Liver (tissue), 9 donors: ENCODE measurements around the gene PSG7. TPM values are rescaled to one million over a fixed set of nuclear protein-coding genes. Genes with fewer than 3 reads are reported as not detected.
A peak's percentile ranks its signal among the peaks of the same experiment; 100 is the strongest.
"Not testable (repeated sequence)": the region's sequence is repeated elsewhere in the genome, so short reads cannot be mapped to it uniquely, and the experiment has no call there.

ENCODE experiments used
- DNase-seq: peaks from one replicate; pipeline ENCODE4 v3.0.0-alpha.2; 2017; ENCODE audit warnings: low spot score
- H3K27ac ChIP-seq, 2 donors: one replicate each; pipeline ENCODE4 v1.7.0; 2013; ENCODE audit warnings: inconsistent platforms in 2 of 2, low read length in 2 of 2, control low read depth in 1 of 2, low read depth in 1 of 2, mild to moderate bottlenecking in 1 of 2
- H3K27me3 ChIP-seq, 4 donors: one replicate each; pipeline versions ENCODE4 v1.6.1 to v1.7.0; 2013; ENCODE audit warnings: low read length in 3 of 4, inconsistent platforms in 1 of 4, mild to moderate bottlenecking in 1 of 4, moderate library complexity in 1 of 4; ENCODE audit not compliant: control insufficient read depth in 4 of 4, insufficient read depth in 4 of 4
- H3K36me3 ChIP-seq, 4 donors: one replicate each; pipeline versions ENCODE4 v1.6.1 to v1.7.0; 2013; ENCODE audit warnings: low read length in 3 of 4, mild to moderate bottlenecking in 3 of 4, low read depth in 1 of 4, moderate library complexity in 1 of 4; ENCODE audit not compliant: control insufficient read depth in 4 of 4, insufficient read depth in 3 of 4
- H3K4me1 ChIP-seq, 4 donors: one replicate each; pipeline versions ENCODE4 v1.6.1 to v1.7.0; 2013; ENCODE audit warnings: low read length in 3 of 4, mild to moderate bottlenecking in 3 of 4, moderate library complexity in 1 of 4; ENCODE audit not compliant: control insufficient read depth in 4 of 4, insufficient read depth in 4 of 4
- H3K4me3 ChIP-seq, 3 donors: one replicate each; pipeline versions ENCODE4 v1.6.1 to v1.7.0; 2013; ENCODE audit warnings: low read length in 3 of 3, control low read depth in 1 of 3, low read depth in 1 of 3, mild to moderate bottlenecking in 1 of 3
- H3K9ac ChIP-seq, 2 donors: one replicate each; pipeline ENCODE4 v1.7.0; 2013; ENCODE audit warnings: low read length in 2 of 2, mild to moderate bottlenecking in 2 of 2, moderate library complexity in 2 of 2, control low read depth in 1 of 2, low read depth in 1 of 2
- H3K9me3 ChIP-seq, 4 donors: one replicate each; pipeline versions ENCODE4 v1.6.1 to v1.7.0; 2013; ENCODE audit warnings: low read length in 3 of 4; ENCODE audit not compliant: control insufficient read depth in 4 of 4
- GABPA ChIP-seq, 2 donors: IDR thresholded peaks in 1 of 2; conservative IDR thresholded peaks in 1 of 2; 2 replicates each; pipeline ENCODE4 v1.6.1; 2016; ENCODE audit warnings: antibody characterized with exemption in 2 of 2, mild to moderate bottlenecking in 1 of 2, moderate library complexity in 1 of 2
- HNF4A ChIP-seq, 2 donors: conservative IDR thresholded peaks; 2 replicates each; pipeline ENCODE4 v1.6.1; 2016; ENCODE audit warnings: antibody characterized with exemption in 2 of 2, mild to moderate bottlenecking in 2 of 2
- JUND ChIP-seq, 2 donors: IDR thresholded peaks; 2 replicates each; pipeline ENCODE4 v1.6.1; 2016; ENCODE audit warnings: antibody characterized with exemption in 2 of 2
- RAD21 ChIP-seq, 2 donors: IDR thresholded peaks; 2 replicates each; pipeline ENCODE4 v1.6.1; 2016; ENCODE audit warnings: antibody characterized with exemption in 2 of 2, mild to moderate bottlenecking in 2 of 2
- SP1 ChIP-seq: IDR thresholded peaks from 2 replicates; pipeline ENCODE4 v1.6.1; 2018; ENCODE audit warnings: antibody characterized with exemption, mild to moderate bottlenecking
- TAF1 ChIP-seq: conservative IDR thresholded peaks from 2 replicates; pipeline ENCODE4 v1.6.1; 2016; ENCODE audit warnings: antibody characterized with exemption, mild to moderate bottlenecking
- WGBS: extraction: QIAGEN DNeasy Blood & Tissue Kit; methylation state at CpG from one replicate; pipeline ENCODE4 v1.1.7; 2013; 5-methylcytosine and 5-hydroxymethylcytosine counted together
- polyA plus RNA-seq, 2 donors: library from polyadenylated mRNA; stranded (reverse) in 1 of 2; unstranded in 1 of 2; fragments of 200-250 nt in 1 of 2; fragments of >200 nt in 1 of 2; fragmentation: Nextera tagmentation in 1 of 2; extraction: Ambion mirVana in 1 of 2; gene quantifications; one replicate each; pipeline versions ENCODE4 v1.2.1 to v1.2.3, GENCODE V29; 2013 to 2015
- total RNA-seq, 2 donors: library from RNA; depleted of rRNA; stranded (reverse); fragments of >200 nt; gene quantifications; one replicate each; pipeline ENCODE4 v1.2.3, GENCODE V29; 2014
- TF ChIP-seq, protein P1 (sequence below): fragments of 150-350 bp; IDR thresholded peaks from 2 replicates; pipeline ENCODE4 v1.5.1; 2017; ENCODE audit warnings: improper control_type of control experiment, low read depth, low read length; ENCODE audit not compliant: missing input control
- donor health status: healthy.
- donor health status: healthy.
- donor health status: healthy.
- donor health status: healthy.
- donor health status: healthy.

PSG7 gene
- total and polyA plus RNA-seq, 4 donors = not detected

DNA sequence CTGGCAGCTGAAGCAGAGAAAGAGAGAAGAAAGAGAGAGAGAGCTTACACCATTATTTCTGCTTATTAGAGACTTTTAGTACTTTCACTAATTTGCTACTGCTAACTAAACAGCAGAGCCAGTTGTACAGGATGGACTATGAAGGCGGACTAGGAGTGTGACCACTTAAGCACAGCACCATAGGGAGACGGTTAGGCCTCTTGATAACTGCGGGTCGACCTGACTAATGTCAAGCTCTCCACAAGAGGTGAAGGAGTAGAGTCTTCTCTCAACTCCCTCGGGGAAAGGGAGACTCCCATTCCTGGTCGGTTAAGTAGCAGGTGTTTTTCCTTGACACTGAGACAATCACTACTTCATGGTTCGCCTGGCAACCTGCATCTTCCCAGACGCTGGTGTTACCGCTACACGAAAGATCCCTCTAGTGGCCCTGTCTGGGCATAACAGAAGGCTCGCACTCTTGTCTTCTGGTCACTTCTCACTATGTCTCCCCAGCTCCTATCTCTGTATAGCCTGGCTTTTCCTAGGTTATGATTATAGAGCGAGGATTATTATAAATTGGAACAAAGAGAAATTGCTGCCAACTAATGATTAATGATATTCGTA, 5.3 kb upstream of the PSG7 start:
- Histone ChIP-seq H3K4me3 (no peak overlapping the region), H3K4me1 (no peaks in the 10 kb centered on the region), H3K36me3 (no peaks in the 10 kb centered on the region), H3K9me3 (peaks cover 0 to 2% (median 0%) of the 10 kb centered on the region in 4 donors), H3K27ac (no peak overlapping the region), H3K9ac (no peak overlapping the region), H3K27me3 (no peaks in the 10 kb centered on the region)
- WGBS = 37% methylated on average over 13 of the region's 13 CpGs
- no peak for TF ChIP-seq SP1
- no peak for TF ChIP-seq JUND (IDR thresholded peaks at IDR 0.05)
- no peak for TF ChIP-seq GABPA (IDR thresholded peaks at IDR 0.05 in 1 of 2, conservative IDR thresholded peaks at IDR 0.05 in 1 of 2)
- no peak for TF ChIP-seq TAF1
- peak in 1 of 2 donors; percentile 8 for TF ChIP-seq RAD21 (IDR thresholded peaks at IDR 0.05)
- no peak for TF ChIP-seq HNF4A (conservative IDR thresholded peaks at IDR 0.05)
- TF ChIP-seq, protein P1, sequence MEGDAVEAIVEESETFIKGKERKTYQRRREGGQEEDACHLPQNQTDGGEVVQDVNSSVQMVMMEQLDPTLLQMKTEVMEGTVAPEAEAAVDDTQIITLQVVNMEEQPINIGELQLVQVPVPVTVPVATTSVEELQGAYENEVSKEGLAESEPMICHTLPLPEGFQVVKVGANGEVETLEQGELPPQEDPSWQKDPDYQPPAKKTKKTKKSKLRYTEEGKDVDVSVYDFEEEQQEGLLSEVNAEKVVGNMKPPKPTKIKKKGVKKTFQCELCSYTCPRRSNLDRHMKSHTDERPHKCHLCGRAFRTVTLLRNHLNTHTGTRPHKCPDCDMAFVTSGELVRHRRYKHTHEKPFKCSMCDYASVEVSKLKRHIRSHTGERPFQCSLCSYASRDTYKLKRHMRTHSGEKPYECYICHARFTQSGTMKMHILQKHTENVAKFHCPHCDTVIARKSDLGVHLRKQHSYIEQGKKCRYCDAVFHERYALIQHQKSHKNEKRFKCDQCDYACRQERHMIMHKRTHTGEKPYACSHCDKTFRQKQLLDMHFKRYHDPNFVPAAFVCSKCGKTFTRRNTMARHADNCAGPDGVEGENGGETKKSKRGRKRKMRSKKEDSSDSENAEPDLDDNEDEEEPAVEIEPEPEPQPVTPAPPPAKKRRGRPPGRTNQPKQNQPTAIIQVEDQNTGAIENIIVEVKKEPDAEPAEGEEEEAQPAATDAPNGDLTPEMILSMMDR = peak; percentile 23
- no peak for DNase-seq

DNA sequence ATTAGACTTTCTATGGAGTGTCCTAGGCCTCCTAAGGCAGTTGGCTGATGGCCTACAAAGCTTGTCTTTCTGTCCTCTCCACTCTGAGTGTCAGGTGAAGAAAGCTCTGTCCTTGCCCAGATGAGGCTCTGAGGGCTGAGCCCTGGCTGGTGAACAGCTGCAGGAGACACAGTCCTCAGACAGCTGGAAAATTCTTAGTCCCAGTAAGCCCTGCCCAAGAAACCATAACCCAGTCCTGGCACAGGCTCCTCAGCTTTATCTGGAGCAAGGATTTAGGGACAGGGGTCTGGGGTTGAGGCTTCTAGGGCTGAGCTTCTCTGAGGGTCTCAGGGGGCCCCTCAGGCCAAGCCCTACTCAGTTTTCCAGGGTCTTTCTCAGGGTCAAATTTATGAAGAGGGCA, 2.3 kb downstream of the PSG7 start:
- not testable (repeated sequence) for H3K36me3 ChIP-seq, H3K9me3 ChIP-seq, H3K9ac ChIP-seq, DNase-seq, H3K4me3 ChIP-seq, H3K27me3 ChIP-seq, H3K4me1 ChIP-seq, H3K27ac ChIP-seq

DNA sequence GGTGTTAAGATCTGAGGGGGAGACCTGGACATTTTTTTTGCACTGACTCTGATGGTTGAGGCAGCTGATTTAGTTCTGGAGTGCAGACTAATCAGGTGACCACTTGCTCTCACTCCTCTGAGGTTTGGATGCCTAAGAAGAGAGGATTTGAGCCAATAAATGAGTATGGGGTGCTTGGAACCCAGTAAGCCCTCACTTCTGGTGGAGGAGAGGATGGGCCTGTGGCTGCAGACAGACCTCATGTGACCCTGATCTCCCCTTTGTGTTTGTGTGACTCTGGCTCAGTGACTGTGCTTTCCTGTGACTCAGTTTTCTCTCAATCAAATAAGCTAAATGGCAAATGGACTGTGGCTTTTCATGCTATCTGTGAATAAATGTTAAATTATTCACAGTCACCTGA, 2.8 kb downstream of the PSG7 start:
- not testable (repeated sequence) for H3K36me3 ChIP-seq, H3K9ac ChIP-seq, H3K27ac ChIP-seq, H3K27me3 ChIP-seq, DNase-seq, H3K4me3 ChIP-seq, H3K9me3 ChIP-seq, H3K4me1 ChIP-seq

DNA sequence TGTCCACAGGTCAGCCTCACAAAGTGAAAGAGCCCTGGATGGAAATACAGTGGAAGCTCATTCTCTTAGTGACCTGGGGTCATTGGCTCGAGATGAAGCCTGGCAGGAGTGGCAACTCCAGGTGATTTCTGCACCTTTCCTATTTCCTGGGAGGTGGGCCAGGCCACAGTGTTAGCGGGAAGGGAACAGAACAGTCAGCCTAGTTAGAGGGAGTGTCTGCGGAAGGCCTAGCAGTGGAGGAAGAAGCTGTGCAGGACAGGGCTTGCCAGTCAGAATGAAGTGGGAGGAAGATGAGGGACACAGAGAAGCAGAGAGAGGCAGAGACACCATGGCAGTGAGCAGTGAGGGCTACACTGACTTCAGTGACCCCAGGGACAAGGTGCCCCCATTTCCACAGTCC, 3.6 kb downstream of the PSG7 start:
- not testable (repeated sequence) for DNase-seq, H3K36me3 ChIP-seq, H3K4me1 ChIP-seq, H3K9ac ChIP-seq, H3K27ac ChIP-seq, H3K27me3 ChIP-seq, H3K9me3 ChIP-seq, H3K4me3 ChIP-seq
- 68% methylated on average over 3 of the region's 3 CpGs for WGBS

DNA sequence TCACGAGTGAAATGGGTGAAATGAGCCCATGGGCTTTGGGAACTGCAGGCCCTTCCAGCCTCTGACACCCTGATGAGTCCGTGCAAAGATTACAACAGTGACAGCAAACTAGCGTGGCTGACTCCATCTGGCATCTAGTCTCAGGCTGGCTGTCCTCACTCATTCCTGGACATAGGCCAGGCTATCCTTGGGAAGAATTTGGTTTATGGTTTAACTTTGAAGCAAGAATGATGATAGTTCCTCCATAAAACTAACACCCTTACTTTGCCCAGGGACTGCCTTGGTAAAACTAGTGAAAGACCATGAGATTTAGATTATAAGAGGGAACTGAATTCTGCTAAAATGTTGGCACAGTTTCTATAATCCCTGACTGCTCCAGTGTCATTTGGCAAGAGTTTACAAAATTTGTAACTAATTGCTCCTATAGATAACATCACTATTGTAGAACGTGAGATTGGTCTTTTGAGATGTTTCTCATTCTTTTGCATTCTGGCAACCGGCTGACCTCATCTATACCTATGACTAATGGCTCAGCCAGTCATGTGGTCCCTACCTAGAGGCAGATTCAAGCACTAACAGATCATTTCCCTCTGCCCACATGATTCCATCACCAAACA, 4.4 kb downstream of the PSG7 start:
- H3K4me3 ChIP-seq, H3K4me1 ChIP-seq, H3K9ac ChIP-seq, H3K27ac ChIP-seq, H3K36me3 ChIP-seq, H3K27me3 ChIP-seq, H3K9me3 ChIP-seq, DNase-seq: not testable (repeated sequence)
- 52% methylated on average over 5 of the region's 5 CpGs for WGBS
